T-helper 22 cell (primary cell): Measurements from ENCODE around the gene FAM210B.
"Not testable (repeated sequence)": the region's sequence is repeated elsewhere in the genome, so short reads cannot be mapped to it uniquely, and the experiment has no call there.

Experiments used
- DNase-seq: peaks from one replicate; pipeline ENCODE4 v3.0.0-alpha.2; 2020; ENCODE audit warnings: low read depth

Gene FAM210B

GRCh38 chr20:56360908-56361205, 2.1 kb downstream of the FAM210B start:
- no peak for DNase-seq

GRCh38 chr20:56361900-56362299, 3.1 kb downstream of the FAM210B start:
- DNase-seq: no peak

GRCh38 chr20:56362833-56363413, 4.1 kb downstream of the FAM210B start:
- DNase-seq: no peak

- no peak for DNase-seq
Observed at GRCh38 chr20:56363491-56363890, 4.7 kb downstream of the FAM210B start.

GRCh38 chr20:56368351-56369134, 9.8 kb downstream of the FAM210B start:
- DNase-seq: no peak

- no peak for DNase-seq
Observed at GRCh38 chr20:56369179-56369578, 10.4 kb downstream of the FAM210B start.

- no peak for DNase-seq
Observed at GRCh38 chr20:56371977-56372376, 13.2 kb downstream of the FAM210B start.

- no peak for DNase-seq
Observed at GRCh38 chr20:56372850-56373249, 14.1 kb downstream of the FAM210B start.

- no peak for DNase-seq
Observed at GRCh38 chr20:56373942-56374341, 15.2 kb downstream of the FAM210B start.

GRCh38 chr20:56376331-56376730, 17.6 kb downstream of the FAM210B start:
- DNase-seq: no peak

- no peak for DNase-seq
Observed at GRCh38 chr20:56378386-56378785, 19.6 kb downstream of the FAM210B start.

- no peak for DNase-seq
Observed at GRCh38 chr20:56380375-56380774, 21.6 kb downstream of the FAM210B start.

GRCh38 chr20:56381501-56381900, 22.7 kb downstream of the FAM210B start:
- no peak for DNase-seq

GRCh38 chr20:56382696-56383095, 23.9 kb downstream of the FAM210B start:
- no peak for DNase-seq

GRCh38 chr20:56383334-56383733, 24.6 kb downstream of the FAM210B start:
- no peak for DNase-seq

- DNase-seq: no peak
Observed at GRCh38 chr20:56385130-56385529, 26.4 kb downstream of the FAM210B start.

- no peak for DNase-seq
Observed at GRCh38 chr20:56386219-56386618, 27.4 kb downstream of the FAM210B start.

- DNase-seq: no peak
Observed at GRCh38 chr20:56388882-56389281, 30.1 kb downstream of the FAM210B start.

- no peak for DNase-seq
Observed at GRCh38 chr20:56389807-56390206, 31.0 kb downstream of the FAM210B start.

- DNase-seq: not testable (repeated sequence)
Observed at GRCh38 chr20:56390396-56390795, 31.6 kb downstream of the FAM210B start.

- no peak for DNase-seq
Observed at GRCh38 chr20:56391037-56391436, 32.3 kb downstream of the FAM210B start.

- DNase-seq: no peak
Observed at GRCh38 chr20:56391596-56392131, 32.9 kb downstream of the FAM210B start.

GRCh38 chr20:56392132-56392880, 33.5 kb downstream of the FAM210B start, which contains the start of the genes AURKA and CSTF1:
Gene AURKA (minus strand): TSS chr20:56392215. CDS start chr20:56388197, 4,018 bp downstream.
Gene CSTF1 (plus strand): TSS chr20:56392645. CDS start chr20:56395553, 2,908 bp downstream.
- DNase-seq: peak; percentile 100
